Body of pancreas (tissue), 4 donors: ENCODE measurements around the gene ARSJ.

Source experiments
- CTCF ChIP-seq, 7 experiments: fragments of 450-650 bp in 4 of 7; fragments of 200-600 bp in 3 of 7; sonication (generic) in 3 of 7; IDR thresholded peaks; one replicate each; pipeline ENCODE4 v1.5.1; 2016 to 2019; ENCODE audit warnings: antibody characterized with exemption in 7 of 7
- POLR2A ChIP-seq, 3 donors: fragments of 450-650 bp; IDR thresholded peaks; one replicate each; pipeline ENCODE4 v1.6.1; 2016; ENCODE audit warnings: antibody characterized with exemption in 3 of 3, mild to moderate bottlenecking in 2 of 3

GRCh38 chr4:113958766-113959538 lies 20.5 kb downstream of the ARSJ start:
- no peak for TF ChIP-seq CTCF (IDR thresholded peaks at IDR 0.05)
- TF ChIP-seq POLR2A (IDR thresholded peaks at IDR 0.05): no peak
